Measurements from ENCODE around the gene FAM13A.

DNA sequence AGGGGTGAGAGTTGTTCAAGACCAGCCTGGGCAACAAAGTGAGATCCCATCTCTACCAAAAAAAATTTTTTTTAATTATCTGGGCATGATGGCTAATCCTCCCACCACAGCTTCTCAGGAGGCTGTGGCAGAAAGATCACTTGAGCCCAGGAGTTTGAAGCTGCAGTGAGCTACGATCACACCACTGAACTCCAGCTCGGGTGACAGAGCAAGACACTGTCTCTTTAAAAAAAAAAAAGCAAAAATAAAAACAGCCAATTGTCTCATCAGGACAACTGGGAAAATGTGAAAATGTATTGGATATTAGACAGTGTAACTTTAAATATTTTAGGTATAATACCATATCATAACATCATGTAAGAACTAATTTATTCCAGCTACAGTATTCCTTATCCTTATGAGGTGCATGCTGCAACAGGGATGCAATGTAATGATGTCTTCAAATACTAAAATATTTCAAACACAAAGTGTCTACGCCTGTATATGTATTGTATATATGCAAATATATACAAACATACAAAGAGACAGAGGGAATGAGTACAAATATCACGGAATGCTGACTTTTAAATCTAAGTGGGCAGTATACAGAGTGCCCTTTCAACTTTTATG, 17.2 kb downstream of the FAM13A start:
- TF ChIP-seq, protein P1, sequence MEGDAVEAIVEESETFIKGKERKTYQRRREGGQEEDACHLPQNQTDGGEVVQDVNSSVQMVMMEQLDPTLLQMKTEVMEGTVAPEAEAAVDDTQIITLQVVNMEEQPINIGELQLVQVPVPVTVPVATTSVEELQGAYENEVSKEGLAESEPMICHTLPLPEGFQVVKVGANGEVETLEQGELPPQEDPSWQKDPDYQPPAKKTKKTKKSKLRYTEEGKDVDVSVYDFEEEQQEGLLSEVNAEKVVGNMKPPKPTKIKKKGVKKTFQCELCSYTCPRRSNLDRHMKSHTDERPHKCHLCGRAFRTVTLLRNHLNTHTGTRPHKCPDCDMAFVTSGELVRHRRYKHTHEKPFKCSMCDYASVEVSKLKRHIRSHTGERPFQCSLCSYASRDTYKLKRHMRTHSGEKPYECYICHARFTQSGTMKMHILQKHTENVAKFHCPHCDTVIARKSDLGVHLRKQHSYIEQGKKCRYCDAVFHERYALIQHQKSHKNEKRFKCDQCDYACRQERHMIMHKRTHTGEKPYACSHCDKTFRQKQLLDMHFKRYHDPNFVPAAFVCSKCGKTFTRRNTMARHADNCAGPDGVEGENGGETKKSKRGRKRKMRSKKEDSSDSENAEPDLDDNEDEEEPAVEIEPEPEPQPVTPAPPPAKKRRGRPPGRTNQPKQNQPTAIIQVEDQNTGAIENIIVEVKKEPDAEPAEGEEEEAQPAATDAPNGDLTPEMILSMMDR (IDR thresholded peaks at IDR 0.05; ENCODE audit: low read length): no peak
- no peak for TF ChIP-seq EZH2 (optimal IDR thresholded peaks at IDR 0.05; ENCODE audit: low read depth, low read length)
- TF ChIP-seq EZH2phosphoT487 (IDR thresholded peaks at IDR 0.05; ENCODE audit: low read length): no peak

All from MM.1S (cell line).